Measurements from ENCODE around the gene ADGRF3. TPM values are rescaled to one million over a fixed set of nuclear protein-coding genes. Genes with fewer than 3 reads are reported as not detected.
"Not testable (repeated sequence)": the region's sequence is repeated elsewhere in the genome, so short reads cannot be mapped to it uniquely, and the experiment has no call there.

ADGRF3 gene
- total and polyA plus RNA-seq, 2 experiments from 2014 or later = 0.12 to 0.33 TPM

DNA sequence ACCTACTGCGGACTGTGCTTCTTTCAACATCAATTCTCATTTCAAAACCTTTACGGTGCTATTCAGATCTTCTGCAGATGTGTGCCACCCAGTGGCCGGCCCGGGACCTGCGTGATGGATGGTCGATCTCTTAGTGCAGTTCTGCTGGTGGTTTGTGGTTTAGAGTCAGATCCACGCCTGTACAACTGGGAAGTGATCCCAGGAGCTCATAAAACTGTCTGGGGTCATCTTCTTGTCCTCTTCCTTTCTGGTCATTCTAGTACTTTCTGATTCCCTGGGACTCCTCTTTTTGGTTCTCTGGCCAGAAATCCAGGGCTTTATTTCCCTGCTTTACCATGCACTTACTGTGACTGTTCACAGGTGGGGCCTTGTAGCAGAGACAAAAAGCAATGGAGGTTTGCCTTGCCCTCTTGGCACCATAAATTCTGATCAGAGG, 16.5 kb downstream of the ADGRF3 start:
- Histone ChIP-seq H3K27me3 (no peaks in the 10 kb centered on the region), H3K36me3 (no peaks in the 10 kb centered on the region), H3K4me1 (ENCODE audit: low read depth) (no peaks in the 10 kb centered on the region), H3K27ac (no peak overlapping the region), H3K9me3 (ENCODE audit: low read depth) (no peaks in the 10 kb centered on the region), H3K4me3 (no peak overlapping the region)
- peak; percentile 82 to 85 for DNase-seq (ENCODE audit: low read depth in 1 of 2, low spot score in 1 of 2)
- TF ChIP-seq, protein P1, sequence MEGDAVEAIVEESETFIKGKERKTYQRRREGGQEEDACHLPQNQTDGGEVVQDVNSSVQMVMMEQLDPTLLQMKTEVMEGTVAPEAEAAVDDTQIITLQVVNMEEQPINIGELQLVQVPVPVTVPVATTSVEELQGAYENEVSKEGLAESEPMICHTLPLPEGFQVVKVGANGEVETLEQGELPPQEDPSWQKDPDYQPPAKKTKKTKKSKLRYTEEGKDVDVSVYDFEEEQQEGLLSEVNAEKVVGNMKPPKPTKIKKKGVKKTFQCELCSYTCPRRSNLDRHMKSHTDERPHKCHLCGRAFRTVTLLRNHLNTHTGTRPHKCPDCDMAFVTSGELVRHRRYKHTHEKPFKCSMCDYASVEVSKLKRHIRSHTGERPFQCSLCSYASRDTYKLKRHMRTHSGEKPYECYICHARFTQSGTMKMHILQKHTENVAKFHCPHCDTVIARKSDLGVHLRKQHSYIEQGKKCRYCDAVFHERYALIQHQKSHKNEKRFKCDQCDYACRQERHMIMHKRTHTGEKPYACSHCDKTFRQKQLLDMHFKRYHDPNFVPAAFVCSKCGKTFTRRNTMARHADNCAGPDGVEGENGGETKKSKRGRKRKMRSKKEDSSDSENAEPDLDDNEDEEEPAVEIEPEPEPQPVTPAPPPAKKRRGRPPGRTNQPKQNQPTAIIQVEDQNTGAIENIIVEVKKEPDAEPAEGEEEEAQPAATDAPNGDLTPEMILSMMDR (IDR thresholded peaks at IDR 0.05; ENCODE audit: low read depth, low read length) = peak; percentile 95

DNA sequence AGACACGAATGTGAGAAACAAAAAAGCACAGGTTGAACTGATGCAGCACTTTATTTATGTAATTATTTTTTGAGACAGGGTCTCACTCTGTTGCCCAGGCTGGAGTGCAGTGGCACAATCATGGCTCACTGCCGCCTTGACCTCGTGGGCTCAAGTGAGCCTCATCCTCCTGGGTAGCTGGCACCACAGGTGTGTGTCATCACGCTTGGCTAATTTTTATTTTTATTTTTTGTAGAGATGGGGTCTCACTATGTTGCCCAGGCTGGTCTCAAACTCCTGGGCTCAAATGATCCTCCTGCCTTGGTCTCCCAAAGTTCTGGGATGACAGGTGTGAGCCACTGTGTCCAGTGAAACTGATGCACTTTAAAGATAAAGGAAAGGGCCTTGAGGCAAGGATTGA, 17.5 kb downstream of the ADGRF3 start:
- H3K36me3 ChIP-seq; H3K27ac ChIP-seq; H3K4me1 ChIP-seq (ENCODE audit: low read depth); H3K27me3 ChIP-seq; DNase-seq (ENCODE audit: low read depth in 1 of 2, low spot score in 1 of 2); H3K9me3 ChIP-seq (ENCODE audit: low read depth); H3K4me3 ChIP-seq: not testable (repeated sequence)

DNA sequence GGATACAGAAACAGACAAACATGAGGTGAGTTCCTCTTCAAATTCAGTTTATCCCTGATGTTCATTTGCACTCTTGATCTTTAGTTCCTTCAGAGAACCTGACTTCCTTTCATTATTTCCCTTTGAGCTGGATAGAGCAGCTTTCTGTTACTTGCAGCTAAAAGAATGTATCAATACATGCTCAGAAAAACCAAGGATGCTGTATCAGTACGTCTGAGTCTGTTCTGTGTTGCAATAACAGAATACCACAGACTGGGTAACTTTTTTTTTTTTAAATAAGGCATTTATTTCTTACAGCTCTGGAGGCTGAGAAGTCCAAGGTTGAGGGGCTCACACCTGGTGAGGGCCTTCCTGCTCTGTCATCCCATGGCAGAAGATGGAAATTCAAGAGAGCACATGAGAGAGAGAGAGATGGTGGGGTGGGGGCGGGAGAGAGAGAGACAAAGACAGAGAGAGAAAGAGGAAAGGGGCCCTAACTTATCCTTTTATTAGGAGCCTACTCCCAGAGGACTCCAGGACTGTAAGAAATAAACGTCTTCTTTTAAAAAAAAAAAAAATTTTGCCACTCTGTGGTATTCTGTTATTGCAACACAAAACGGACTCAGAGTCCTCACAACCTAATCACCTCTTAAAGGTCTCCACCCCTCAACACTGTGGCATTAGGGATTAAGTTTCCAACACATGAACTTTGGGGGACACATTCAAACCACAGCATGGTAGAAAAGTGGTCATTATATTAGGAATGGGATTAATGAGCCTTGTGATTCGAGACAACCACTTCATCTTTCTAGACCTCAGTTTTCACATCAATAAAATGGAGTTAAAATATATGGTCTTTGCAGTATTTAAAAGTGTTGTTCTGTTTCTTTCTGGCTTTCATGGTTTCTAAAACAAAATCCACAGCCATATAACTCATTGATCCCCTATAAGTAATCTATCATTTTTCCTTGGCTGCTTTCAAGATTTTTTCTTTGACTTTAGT, 19.0 kb downstream of the ADGRF3 start:
- TF ChIP-seq, protein P1 (IDR thresholded peaks at IDR 0.05; ENCODE audit: low read depth, low read length) = no peak
- no peaks in the 10 kb centered on the region for H3K4me1 ChIP-seq (ENCODE audit: low read depth)
- DNase-seq (ENCODE audit: low read depth in 1 of 2, low spot score in 1 of 2) = peak in 1 of 2 donors; percentile 68

DNA sequence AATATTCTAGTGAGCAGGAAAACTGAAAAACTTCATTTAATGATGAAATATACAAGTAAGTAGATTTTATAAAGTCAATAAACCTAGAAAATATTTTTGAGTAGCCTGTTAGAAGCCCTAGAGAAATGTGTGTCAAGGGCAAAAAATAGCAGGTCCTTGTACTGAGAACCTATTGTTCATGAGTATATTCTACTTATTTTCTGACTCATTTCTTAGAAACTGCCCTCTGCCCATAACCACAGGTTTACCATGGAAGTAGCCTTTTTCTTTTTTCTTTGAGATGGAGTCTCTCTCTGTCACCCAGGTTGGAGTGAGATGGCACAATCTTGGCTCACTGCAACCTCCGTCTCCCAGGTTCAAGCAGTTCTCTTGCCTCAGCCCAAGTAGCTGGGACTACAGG, 20.1 kb downstream of the ADGRF3 start:
- Histone ChIP-seq H3K9me3 (ENCODE audit: low read depth) (no peaks in the 10 kb centered on the region), H3K4me3 (no peak overlapping the region), H3K27ac (no peak overlapping the region), H3K4me1 (ENCODE audit: low read depth) (no peaks in the 10 kb centered on the region), H3K27me3 (peaks cover under 1% of the 10 kb centered on the region), H3K36me3 (no peaks in the 10 kb centered on the region)
- TF ChIP-seq, protein P1 (IDR thresholded peaks at IDR 0.05; ENCODE audit: low read depth, low read length) = no peak
- no peak for DNase-seq (ENCODE audit: low read depth in 1 of 2, low spot score in 1 of 2)

More for the DNA sequence above, 19.0 kb downstream of the ADGRF3 start:
- no peaks in the 10 kb centered on the region for H3K36me3 ChIP-seq
- H3K9me3 ChIP-seq (ENCODE audit: low read depth) = no peaks in the 10 kb centered on the region
- no peaks in the 10 kb centered on the region for H3K27me3 ChIP-seq
- H3K27ac ChIP-seq = no peak overlapping the region
- H3K4me3 ChIP-seq = no peak overlapping the region

DNA sequence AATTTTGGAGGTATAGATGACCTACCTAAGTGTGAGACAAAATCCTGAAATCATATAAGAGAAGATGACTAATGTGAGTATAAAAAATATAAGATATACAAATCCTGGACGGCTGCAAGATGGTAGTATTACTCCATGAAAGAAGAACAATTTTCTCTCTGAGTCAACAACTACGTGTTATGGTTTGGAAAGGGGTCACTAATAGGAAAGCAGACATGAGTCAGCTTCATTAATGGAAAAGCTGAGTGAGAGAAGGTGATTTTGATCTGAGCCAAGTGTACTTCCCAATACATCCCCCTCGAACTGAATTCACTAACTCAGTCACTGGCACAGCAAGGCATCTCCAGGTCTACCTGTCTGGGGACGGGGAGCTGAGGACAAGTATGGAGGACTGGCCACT, 20.7 kb downstream of the ADGRF3 start:
- no peak overlapping the region for H3K27ac ChIP-seq
- no peaks in the 10 kb centered on the region for H3K9me3 ChIP-seq (ENCODE audit: low read depth)
- H3K4me1 ChIP-seq (ENCODE audit: low read depth) = no peaks in the 10 kb centered on the region
- peak in 1 of 2 donors; percentile 45 for DNase-seq (ENCODE audit: low read depth in 1 of 2, low spot score in 1 of 2)
- no peaks in the 10 kb centered on the region for H3K36me3 ChIP-seq
- no peak overlapping the region for H3K4me3 ChIP-seq
- TF ChIP-seq, protein P1 (IDR thresholded peaks at IDR 0.05; ENCODE audit: low read depth, low read length) = no peak
- H3K27me3 ChIP-seq = peaks cover 6% of the 10 kb centered on the region

DNA sequence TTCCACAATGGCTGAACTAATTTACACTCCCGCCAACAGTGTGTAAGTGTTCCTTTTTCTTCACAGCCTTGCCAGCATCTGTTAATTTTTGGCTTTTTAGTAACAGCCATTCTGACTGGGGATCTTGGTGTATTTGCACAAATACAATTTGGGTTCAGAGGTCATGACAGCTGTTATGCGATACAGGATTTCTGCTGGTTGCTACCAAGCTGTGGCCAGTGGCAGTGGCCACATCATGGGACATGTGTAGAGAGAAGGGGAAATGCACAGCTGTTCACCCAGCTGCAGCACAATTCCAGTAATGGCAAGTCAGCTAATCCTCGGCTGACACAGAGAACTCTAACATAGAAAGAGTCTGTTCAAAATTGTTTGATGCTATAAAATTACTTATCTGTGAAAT, 21.7 kb downstream of the ADGRF3 start:
- Histone ChIP-seq H3K4me1 (ENCODE audit: low read depth) (no peaks in the 10 kb centered on the region), H3K27ac (no peak overlapping the region), H3K9me3 (ENCODE audit: low read depth) (no peaks in the 10 kb centered on the region), H3K36me3 (no peaks in the 10 kb centered on the region), H3K27me3 (peaks cover 6% of the 10 kb centered on the region), H3K4me3 (no peak overlapping the region)
- TF ChIP-seq, protein P1 (IDR thresholded peaks at IDR 0.05; ENCODE audit: low read depth, low read length) = no peak
- no peak for DNase-seq (ENCODE audit: low read depth in 1 of 2, low spot score in 1 of 2)

DNA sequence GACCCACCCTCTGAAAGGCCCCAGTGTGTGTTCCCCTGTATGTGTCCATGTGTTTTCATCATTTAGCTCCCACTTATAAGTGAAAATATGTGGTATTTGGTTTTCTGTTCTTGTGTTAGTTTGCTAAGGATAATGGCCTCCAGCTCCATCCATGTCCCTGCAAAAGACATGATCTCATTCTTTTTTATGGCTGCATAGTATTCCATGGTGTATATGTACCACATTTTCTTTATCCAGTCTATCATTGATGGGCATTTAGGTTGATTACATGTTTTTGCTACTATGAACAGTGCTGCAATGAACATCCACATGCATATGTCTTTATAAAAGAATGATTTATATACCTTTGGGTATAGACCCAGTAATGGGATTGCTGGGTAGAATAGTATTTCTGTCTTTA, 22.1 kb downstream of the ADGRF3 start:
- H3K27me3 ChIP-seq = not testable (repeated sequence)

More for the DNA sequence above, 22.1 kb downstream of the ADGRF3 start:
- not testable (repeated sequence) for H3K27ac ChIP-seq; H3K4me3 ChIP-seq; H3K36me3 ChIP-seq; DNase-seq (ENCODE audit: low read depth in 1 of 2, low spot score in 1 of 2); H3K9me3 ChIP-seq (ENCODE audit: low read depth); H3K4me1 ChIP-seq (ENCODE audit: low read depth)

Data from cardiac muscle cell (in vitro differentiated cells and primary cell).